Measurements from ENCODE around the gene RGSL1. TPM values are rescaled to one million over a fixed set of nuclear protein-coding genes. Genes with fewer than 3 reads are reported as not detected.

RGSL1 gene
- total and polyA plus RNA-seq, 9 of the 15 experiments (the other 6 are each of a cell fraction or from before 2014, with no cell fraction given), result 0.03 TPM; not detected in 8

DNA sequence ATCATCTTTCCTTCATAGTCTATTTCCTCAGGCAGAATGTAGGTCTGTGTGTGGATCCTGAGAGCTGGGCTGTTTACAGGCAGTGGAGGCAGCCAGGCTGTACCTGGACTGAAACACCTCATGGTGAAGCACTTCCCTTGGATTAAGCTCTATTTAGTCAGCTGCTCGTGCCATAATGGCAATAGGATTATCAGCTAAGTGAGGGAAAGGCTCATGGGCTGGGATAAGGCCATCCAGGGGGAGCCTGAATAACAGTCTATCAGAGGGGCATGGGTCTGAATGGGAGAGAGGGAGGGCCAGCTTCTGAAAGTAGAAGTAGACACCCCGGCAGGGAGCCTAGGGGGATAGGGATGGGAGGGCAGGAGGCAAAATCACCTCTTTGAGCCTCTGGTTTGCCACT, 130.8 kb downstream of the RGSL1 start:
- DNase-seq (ENCODE audit: extremely low read depth in 1 of 4, low spot score in 3 of 4), result no peak
- ATAC-seq, result no peak
- intact Hi-C loops (cut with micrococcal nuclease), result loop anchor here (10.0 kb wide), 1 partner anchor 276 kb away; no protein-coding TSS in a partner anchor
- no peak for TF ChIP-seq HNRNPH1 (optimal IDR thresholded peaks at IDR 0.05; ENCODE audit: low read depth, low read length)
- TF ChIP-seq PHF21A (IDR thresholded peaks at IDR 0.05; ENCODE audit: borderline replicate concordance, low read depth), result no peak
- TF ChIP-seq SAP30 (IDR thresholded peaks at IDR 0.05; ENCODE audit: borderline replicate concordance, insufficient read depth, low read depth, low read length, poor library complexity, severe bottlenecking), result no peak
- no peak for TF ChIP-seq PRMT5 (CRISPR knock-in tag; IDR thresholded peaks at IDR 0.05)
- TF ChIP-seq CHD7 (IDR thresholded peaks at IDR 0.05; ENCODE audit: low read depth, low read length), result no peak
- H3K4me3 ChIP-seq, result no peak overlapping the region
- H3K4me2 ChIP-seq (ENCODE audit: insufficient read depth, low read length), result no peak overlapping the region
- in situ Hi-C loops (cut with MboI), result loop anchor here (10.0 kb wide), 1 partner anchor 276 kb away; no protein-coding TSS in a partner anchor
- BruUV-seq (replicated peaks), result no TSS peak
- ChIA-PET POLR2A (interaction anchor here (1.2 kb wide), 2 partner anchors 8 to 9 kb away, joined by 3 read pairs; partner anchors contain the start of gene RNASEL), CTCF (ENCODE audit: low intra/inter-chr PET ratio) (interaction anchor here (0.5 kb wide), 1 partner anchor 177 kb away, joined by 4 read pairs; no protein-coding TSS in a partner anchor)
- no peak overlapping the region for H2AFZ ChIP-seq (ENCODE audit: low read depth, low read length)
- H3K79me2 ChIP-seq (ENCODE audit: control insufficient read depth, insufficient read depth, low read length), result no peaks in the 10 kb centered on the region
- WGBS (ENCODE audit: insufficient coverage, low coverage, missing lambda C conversion rate), result 68% methylated on average over 2 of the region's 2 CpGs
- H3K27ac ChIP-seq (ENCODE audit: extremely low read depth, low read depth, low read length), result no peak overlapping the region
- no peak for FAIRE-seq
- H3K9me3 ChIP-seq (replicated peaks; ENCODE audit: control insufficient read depth, insufficient read depth, low read depth, low read length), result no peaks in the 10 kb centered on the region
- no peaks in the 10 kb centered on the region for H4K20me1 ChIP-seq (replicated peaks; ENCODE audit: control insufficient read depth, insufficient read depth, low read length)
- no peaks in the 10 kb centered on the region for H3K9me1 ChIP-seq (ENCODE audit: control insufficient read depth, insufficient read depth, low read length)
- H3K36me3 ChIP-seq (ENCODE audit: control insufficient read depth, insufficient read depth, low read length), result peaks cover 26% of the 10 kb centered on the region; the same call in 2 of the 3 replicates
- no peaks in the 10 kb centered on the region for H3K27me3 ChIP-seq (ENCODE audit: control insufficient read depth in 2 of 2, insufficient read depth in 2 of 2, low read length in 2 of 2)
- peaks cover 0 to 22% of the 10 kb centered on the region in 2 experiments; a peak in 4 of 5 replicates for H3K4me1 ChIP-seq (replicated peaks in 1 of 2; ENCODE audit: control insufficient read depth in 2 of 2, insufficient read depth in 2 of 2, low read length in 2 of 2)
- no peak overlapping the region for H3K9ac ChIP-seq (ENCODE audit: insufficient read depth in 1 of 2, low read depth in 2 of 2, low read length in 2 of 2)
